Activated CD8-positive, alpha-beta memory T cell treated with anti-CD3 and anti-CD28 coated beads, Interleukin-2, amount 50 U/mL, for 4 hours (primary cell): ENCODE data around the gene CENPN.

Experiments
- DNase-seq: peaks from one replicate; pipeline ENCODE4 v3.0.0-alpha.2; 2020

Gene CENPN

GRCh38 chr16:80992676-80993293 lies 14.2 kb upstream of the CENPN start:
- no peak for DNase-seq

DNA sequence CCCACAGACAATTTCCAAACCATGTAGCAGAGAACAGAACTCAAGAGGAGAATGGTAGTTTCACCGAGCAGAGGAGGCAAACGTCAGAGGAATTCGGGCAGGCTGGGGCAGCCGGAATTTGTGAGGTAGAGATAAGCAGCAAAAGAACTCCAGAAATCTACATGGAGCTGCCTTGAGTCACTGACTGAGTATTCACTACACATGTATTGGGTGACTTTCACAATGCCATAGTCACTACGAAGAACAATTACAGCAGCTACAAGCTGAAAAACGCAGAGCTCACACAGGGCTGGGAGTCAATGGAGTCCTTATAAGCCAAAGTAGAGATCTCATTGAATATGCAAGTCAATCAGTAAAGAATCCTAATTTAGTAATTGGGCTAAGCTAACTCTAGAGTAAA lies 13.7 kb upstream of the CENPN start:
- DNase-seq, result no peak

- no peak for DNase-seq
Measured at GRCh38 chr16:80993834-80994233, 13.2 kb upstream of the CENPN start.

GRCh38 chr16:80994451-80994850 lies 12.6 kb upstream of the CENPN start:
- DNase-seq, result no peak

GRCh38 chr16:80996688-80997138 lies 10.3 kb upstream of the CENPN start:
- no peak for DNase-seq

GRCh38 chr16:80997139-80997798 lies 9.7 kb upstream of the CENPN start:
- DNase-seq, result no peak

DNA sequence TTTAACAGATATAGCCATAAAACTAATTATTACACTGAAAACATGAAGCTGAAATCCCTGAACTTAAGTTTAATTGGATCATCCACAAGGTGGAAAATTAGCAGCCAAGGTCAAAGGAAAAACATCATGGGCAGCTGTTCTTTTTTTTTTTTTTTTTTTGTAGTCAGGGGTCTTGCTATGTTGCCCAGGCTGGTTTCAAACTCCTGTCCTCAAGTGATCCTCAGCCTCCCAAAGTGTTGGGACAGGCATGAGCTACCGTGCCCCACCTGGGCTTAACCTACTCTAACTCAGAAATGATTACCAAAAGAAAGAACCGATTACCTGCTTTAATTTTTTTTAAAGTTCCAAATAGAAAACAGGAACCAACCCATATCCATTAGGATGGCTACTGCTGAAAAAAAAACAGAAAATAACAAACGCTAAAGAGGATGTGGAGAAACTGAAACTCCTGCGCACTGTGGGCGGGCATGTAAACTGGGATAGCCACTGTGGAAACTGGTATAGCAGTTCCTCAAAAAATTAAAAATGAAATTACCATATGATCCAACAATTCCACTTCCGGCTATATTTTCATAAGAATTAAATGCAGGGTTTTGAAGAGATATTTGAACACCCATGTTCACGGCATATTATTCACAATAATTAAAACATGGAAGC lies 8.9 kb upstream of the CENPN start:
- no peak for DNase-seq

- no peak for DNase-seq
Measured at GRCh38 chr16:81000873-81001272, 6.1 kb upstream of the CENPN start.

- no peak for DNase-seq
Measured at GRCh38 chr16:81001330-81001729, 5.7 kb upstream of the CENPN start.

DNA sequence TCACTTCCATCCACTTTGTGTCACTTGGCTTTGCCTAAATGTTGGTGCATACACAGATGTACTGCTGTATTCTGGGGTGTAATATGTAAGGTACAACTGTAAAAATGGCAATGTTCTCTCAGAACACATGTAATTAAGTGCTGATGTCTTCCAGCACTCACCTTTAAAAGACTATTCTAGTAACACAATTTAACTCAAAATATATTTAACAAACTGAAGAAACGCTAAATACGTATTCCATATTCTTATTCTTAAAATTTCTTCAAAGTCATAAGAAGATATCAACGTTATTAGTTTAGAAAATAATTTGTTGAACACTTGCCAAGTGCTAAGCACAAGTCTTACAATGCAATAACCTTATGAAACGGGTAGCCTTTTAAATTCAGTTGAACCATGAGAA lies 4.0 kb upstream of the CENPN start:
- no peak for DNase-seq

- no peak for DNase-seq
Measured at GRCh38 chr16:81003610-81004460, 3.2 kb upstream of the CENPN start.

DNA sequence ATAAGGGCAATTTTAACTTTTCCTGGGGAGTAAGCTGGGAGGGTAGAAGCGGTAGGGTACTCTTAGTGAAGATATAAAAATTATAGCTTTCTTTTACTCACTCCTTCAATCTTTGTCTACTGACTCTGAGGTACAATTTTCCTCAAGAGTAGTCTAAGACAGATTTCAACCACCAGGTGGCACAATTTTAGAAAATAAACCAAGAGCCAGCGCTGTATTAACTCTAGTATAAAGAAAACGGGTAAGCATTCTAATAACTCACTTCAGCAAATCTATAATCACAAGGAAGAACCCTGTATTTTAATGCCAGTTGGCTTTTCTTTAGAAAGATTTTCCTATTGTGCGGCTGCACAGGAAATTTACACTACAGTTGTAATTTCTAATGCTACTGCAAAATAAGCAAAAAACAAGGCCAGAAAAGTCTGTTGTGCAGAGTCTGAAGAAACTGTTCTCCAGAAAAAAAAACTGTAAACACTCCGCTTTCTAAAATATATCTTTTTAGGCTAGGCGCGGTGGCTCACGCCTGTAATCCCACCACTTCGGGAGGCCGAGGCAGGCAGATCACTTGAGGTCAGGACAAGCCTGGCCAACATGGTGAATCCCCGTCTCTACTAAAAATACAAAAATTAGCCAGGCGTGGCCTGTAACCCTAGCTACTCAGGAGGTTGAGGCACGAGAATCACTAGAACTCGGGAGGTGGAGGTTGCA lies 2.2 kb upstream of the CENPN start:
- DNase-seq, result no peak

DNA sequence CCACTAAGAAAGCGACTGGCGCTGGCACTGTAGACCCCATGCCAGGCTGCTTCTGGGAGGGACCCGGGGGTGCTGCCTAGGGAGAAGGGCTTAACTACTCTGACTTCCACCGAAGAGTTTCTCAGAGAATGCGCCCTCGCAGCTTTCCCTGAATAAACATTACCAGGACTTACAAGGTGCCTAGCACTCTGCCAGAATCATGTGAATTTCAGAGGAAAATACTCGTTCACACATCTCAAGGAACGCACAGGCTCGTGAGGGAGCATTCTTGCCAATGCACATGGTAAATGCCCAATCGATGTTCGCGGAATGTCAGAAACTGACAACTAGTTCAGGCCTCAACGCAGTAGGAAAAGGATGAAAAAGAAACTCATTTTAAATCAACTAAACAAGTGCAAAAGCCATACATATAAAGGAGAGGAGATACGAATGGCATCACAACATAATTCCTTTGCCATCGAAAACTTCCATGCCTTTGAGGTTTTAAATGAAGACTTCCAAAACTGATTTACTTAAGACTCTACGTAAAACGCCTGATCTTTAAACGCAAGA lies 1.3 kb upstream of the CENPN start:
- no peak for DNase-seq

GRCh38 chr16:81006211-81006812 lies 702 bp upstream of the CENPN start:
- peak; percentile 70 for DNase-seq

GRCh38 chr16:81008505-81008789 lies 1.4 kb downstream of the CENPN start:
- DNase-seq, result no peak

GRCh38 chr16:81012974-81013373 lies 6.0 kb downstream of the CENPN start:
- DNase-seq, result no peak

GRCh38 chr16:81014672-81015071 lies 7.7 kb downstream of the CENPN start:
- DNase-seq, result no peak

DNA sequence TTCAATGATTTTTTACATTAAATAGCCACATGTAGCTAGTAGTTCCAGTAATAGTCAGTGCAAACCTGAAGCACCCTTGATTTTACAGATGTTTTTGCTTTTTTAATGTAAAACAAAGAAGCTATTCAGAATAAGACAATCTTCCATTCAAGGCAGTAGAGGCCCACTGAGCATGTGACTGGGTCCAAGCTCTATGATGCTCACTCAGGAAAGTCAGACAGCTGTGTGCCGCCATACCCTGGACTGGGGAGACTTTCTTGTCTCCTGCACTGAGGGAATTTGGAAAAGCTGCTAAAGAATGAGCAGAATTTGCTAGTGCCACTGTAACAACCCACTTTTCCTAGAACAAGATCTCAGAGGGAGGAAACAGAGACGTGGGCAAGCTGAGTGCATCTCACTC lies 11.5 kb downstream of the CENPN start:
- DNase-seq, result no peak

DNA sequence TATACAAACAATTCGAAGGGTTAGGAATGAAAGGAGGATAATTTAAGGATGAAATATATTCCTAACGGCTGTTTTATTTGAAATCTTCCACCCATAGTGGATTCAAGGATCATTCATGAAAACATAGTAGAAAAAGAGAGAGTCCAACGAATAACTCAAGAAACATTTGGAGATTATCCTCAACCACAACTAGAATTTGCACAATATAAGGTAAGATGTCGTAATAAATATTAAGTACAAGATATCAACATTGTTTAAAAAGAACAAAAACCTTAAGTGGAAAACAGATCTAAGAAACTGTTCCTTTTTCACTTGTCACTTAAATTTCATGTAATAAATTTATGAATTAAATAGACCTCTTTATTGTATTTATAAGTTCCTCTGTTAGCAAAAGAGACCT lies 19.4 kb downstream of the CENPN start:
- no peak for DNase-seq

- DNase-seq, result no peak
Measured at GRCh38 chr16:81029930-81030604, 23.1 kb downstream of the CENPN start.

- peak; percentile 90 for DNase-seq
Measured at GRCh38 chr16:81035398-81035974, 28.5 kb downstream of the CENPN start, which contains the start of gene ATMIN. Gene ATMIN (plus strand): TSS chr16:81035842. CDS start chr16:81035871, 29 bp downstream.
